GM18907 (cell line): ENCODE data around the gene TMEM151A.
A peak's percentile ranks its signal among the peaks of the same experiment; 100 is the strongest.
"Not testable (repeated sequence)": the region's sequence is repeated elsewhere in the genome, so short reads cannot be mapped to it uniquely, and the experiment has no call there.

Experiments
- ATAC-seq: cut with Tn5 transposase; IDR thresholded peaks from one replicate; pipeline ENCODE4 v1.9.1; 2021; ENCODE audit warnings: mild to moderate bottlenecking, moderate library complexity; ENCODE audit not compliant: unreplicated experiment

TMEM151A gene

DNA sequence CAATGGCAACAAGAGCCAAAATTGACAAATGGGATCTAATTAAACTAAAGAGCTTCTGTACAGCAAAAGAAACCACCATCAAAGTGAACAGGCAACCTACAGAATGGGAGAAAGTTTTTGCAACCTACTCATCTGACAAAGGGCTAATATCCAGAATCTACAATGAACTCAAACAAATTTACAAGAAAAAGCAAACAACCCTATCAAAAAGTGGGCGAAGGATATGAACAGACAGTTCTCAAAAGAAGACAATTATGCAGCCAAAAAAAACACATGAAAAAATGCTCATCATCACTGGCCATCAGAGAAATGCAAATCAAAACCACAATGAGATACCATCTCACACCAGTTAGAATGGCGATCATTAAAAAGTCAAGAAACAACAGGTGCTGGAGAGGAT is 28.6 kb downstream of the TMEM151A start:
- ATAC-seq, result not testable (repeated sequence)

DNA sequence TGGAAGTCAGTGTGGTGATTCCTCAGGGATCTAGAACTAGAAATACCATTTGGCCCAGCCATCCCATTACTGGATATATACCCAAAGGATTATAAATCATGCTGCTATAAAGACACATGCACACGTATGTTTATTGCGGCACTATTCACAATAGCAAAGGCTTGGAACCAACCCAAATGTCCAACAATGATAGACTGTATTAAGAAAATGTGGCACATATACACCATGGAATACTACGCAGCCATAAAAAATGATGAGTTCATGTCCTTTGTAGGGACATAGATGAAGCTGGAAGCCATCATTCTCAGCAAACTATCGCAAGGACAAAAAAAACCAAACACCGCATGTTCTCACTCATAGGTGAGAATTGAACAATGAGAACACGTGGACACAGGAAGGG is 29.1 kb downstream of the TMEM151A start:
- ATAC-seq, result not testable (repeated sequence)

GRCh38 chr11:66321606-66322005 is 29.9 kb downstream of the TMEM151A start:
- ATAC-seq, result no peak

GRCh38 chr11:66322732-66323427 is 31.2 kb downstream of the TMEM151A start:
- ATAC-seq, result no peak

DNA sequence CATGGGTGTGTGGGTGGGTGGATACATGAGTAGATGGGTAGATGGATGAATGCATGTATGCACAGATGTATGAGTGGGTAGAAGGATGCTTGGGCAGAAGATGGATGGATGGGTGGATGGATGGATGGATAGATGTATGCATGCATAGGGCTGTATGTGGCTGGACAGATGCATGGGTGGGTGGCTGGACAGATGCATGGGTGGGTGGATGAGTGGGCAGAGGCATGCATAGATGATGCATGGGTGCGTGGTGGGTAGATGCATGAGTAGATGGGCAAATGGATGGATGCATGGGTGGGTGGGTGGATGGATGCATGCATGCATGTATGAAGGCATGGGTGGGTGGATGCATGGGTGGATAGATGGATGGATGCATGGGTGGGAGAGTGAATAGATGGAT is 32.0 kb downstream of the TMEM151A start:
- no peak for ATAC-seq

GRCh38 chr11:66324664-66325063 is 33.0 kb downstream of the TMEM151A start:
- ATAC-seq, result no peak

DNA sequence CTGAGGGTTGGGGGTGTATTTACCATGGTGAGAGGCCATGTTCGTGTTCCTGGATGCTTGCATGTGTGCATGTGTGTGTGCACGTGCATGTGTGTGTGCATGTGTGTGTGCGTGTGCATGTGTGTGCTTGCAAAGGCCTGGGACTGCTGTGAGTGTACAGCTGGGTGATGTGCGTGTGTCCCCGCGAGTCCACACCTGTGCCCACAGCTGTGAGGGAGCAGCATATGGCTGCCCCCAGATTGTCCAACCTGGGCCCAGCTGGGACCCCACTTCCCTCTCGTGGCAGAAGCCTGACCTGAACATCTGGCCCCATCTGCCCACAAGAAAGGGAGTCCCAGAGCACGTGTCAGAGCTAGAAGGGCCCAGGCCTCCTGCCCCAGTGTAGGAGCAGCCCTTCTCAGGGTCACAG is 33.6 kb downstream of the TMEM151A start:
- ATAC-seq, result no peak

DNA sequence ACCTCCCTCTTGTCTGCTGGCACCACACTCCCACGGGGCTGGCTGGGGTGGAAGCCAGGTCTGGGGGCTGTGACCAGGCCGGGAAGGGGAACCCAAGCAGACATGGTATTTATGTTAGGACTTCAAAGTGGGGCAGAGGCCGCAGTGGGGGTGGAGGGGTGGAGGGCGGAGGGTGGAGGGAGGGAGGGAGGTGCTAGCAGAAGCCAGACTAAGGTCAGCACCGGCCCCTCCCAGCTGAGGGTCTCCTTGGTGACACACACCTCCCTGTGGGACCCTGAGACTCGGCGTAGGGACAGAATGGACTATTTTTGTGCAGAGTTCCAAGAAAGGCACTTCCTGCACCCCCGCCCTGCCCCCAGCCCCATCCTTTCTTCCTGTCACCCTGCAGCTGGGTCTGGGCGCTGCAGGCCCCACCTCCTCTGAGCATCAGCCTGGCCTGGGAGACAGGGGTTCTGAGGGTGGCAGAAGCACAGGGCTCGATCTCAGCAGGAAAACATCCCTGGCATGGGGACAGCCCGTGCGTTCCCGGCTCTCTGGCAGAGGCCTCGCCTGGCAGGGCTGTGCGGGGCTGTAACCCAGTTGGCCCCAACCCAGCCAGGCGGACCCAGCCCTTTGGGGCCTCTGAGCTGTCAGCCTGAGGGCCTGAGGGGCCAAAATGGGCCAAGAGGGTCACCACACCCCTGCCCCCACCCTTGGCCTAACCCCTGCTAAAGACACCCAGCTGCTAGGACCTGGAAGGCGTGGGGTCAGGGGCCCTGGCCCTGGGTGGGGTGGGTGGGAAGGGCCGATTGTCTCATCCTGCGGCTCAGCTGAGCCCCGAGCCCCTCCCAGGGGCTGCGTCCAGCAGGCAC is 34.8 kb downstream of the TMEM151A start:
- ATAC-seq, result no peak

- no peak for ATAC-seq
Observed at GRCh38 chr11:66327171-66328030, 35.7 kb downstream of the TMEM151A start.

GRCh38 chr11:66328031-66328301 is 36.3 kb downstream of the TMEM151A start:
- peak; percentile 12 for ATAC-seq

DNA sequence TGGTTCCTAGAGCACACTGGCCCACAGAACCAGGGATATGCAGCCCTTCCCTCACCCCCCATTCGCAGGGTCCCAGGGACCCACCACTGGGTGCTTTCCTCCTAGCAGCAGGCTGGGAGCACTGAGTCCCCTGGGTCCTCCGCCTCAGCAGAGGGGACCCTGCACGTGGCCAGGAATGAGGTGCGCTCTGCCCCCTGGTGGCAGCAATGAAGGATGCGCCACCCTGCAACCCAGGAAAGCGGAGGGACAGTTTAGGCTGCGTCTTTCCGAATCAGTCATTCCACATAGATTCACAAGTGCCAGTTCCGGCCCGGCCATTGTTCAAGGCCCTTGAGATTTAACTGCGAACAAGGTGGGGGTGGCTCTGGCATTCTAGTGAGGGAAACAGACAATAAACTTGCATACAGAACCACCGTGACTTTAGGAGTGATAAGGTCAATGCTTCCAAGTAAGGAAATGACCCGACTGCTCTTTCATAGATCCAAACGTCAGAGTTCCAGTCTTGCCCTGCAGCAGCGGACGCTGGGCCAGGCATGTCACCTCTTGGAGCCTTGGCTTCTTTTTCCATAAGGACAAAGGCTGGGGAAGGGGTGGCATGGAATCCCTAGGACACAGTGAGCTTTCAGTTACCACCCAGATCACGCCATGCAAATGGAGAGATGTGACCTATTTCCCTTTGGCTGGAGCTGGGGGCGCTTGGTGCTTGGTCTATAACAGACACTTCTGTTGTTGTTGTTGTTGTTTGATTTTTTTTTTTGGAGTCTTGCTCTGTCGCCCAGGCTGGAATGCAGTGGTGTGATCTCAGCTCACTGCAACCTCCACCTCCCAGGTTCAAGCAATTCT is 36.8 kb downstream of the TMEM151A start:
- peak; percentile 58 for ATAC-seq

DNA sequence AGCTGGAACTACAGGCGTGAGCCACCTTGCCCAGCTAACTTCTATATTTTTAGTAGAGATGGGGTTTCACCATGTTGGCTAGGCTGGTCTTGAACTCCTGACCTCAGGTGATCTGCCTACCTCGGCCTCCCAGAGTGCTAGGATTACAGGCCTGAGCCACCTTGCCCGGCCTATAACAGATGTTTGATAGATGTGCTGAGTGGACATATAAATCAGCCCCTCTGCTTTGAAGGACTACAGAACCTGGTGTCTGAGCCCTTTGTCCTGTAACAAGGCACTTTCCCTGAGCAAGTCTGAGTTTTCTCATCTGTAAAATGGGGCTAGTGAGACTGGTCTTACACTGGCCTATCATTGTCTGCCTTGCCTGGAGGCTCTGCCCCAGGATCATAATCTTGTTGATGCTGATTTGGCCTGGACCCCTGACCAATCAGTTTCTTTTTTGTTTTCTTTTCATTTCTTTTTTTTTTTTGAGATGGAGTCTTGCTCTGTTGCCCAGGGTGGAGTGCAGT is 37.5 kb downstream of the TMEM151A start:
- ATAC-seq, result no peak

GRCh38 chr11:66330931-66331330 is 39.2 kb downstream of the TMEM151A start:
- ATAC-seq, result no peak

DNA sequence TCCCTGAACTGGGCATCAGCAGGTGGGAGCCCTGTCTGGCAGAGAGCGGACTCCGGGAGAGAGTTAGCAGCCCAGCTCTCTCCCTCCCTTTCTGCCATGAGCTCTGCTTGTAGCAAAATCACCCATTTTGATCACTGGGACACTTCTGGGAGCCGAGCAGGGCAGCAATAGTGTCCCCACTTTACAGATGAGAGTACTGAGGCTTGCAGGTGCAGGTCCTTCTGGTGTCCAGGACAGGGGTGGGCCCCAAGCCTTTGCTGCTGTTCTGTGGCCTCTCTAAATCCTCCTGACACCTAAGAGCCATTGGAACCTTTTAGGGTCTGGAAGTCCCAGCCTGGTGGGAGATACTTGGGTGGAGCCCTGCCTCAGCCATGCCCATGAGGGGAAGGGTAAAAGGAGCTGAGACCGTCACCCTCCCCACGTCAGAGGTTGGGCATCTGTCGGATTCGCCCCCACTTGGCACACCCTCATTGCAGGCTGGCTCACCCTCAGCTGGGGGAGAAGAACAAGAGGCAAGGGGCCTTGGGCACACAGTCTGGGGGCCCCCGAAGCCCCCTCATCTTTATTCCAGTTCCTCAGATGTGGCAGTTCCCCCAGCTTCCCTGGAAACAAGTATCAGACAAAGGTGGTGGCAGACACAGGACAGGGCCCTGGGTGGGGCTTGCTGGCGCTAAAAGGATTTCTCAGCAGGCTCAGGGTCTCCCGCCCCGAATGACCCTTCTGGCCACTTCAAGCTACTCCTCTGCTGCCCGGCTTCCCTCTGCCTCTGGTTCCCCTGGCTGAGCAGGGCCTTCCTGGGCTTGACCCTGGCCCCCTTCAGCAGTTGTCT is 40.1 kb downstream of the TMEM151A start:
- no peak for ATAC-seq

DNA sequence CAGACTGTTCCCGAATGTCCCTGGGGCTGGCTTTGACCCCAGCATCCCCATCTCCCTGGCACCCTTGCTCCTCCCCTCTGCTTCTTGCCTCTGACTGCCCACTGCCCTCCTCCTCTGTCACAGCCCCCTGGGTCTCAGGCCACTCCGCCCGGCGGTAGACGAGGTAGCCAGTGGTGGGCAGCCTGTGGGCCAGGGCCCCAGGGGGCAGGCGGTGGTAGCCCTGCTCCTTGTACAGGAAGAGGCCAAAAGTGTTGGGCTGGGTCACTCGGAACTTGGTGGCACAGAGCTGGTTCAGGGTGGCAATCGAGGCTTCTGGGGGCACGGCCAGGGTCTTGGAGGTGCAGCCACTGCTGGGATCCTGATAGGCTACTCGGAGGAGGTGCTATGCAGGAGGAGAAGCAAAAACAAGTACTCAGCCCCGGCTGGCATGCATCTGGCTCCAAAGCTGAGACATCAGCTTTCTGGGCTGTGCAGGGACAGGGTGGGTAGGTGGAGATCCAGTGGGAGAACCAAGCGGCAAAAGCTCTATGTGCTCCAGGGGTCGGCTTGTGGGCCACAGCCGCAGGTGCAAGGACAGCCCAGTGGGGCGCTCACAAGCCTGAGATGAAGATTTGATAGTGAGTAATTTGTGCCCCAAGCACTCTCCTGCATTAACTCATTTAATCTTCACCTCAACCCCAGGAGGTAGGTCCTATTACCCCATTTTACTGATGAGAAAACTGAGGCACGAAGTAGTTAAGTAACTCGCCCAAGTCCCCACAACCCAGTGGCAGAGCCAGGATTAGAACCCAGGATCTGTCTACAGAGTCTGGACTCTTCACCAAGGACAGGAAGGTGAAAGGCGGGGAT is 40.9 kb downstream of the TMEM151A start:
- ATAC-seq, result no peak

- no peak for ATAC-seq
Observed at GRCh38 chr11:66333220-66333877, 41.7 kb downstream of the TMEM151A start.

GRCh38 chr11:66333896-66334604 is 42.4 kb downstream of the TMEM151A start:
- no peak for ATAC-seq
